HepG2 (cell line): ENCODE results near the gene ARL8B.

Experiments
- MYC ChIP-seq: sonication (generic); formaldehyde crosslinking; IDR thresholded peaks from 2 replicates; pipeline ENCODE4 v1.9.0; 2021; ENCODE audit warnings: missing genetic modification reagents, borderline replicate concordance
- POLR2AphosphoS5 ChIP-seq: IDR thresholded peaks from 2 replicates; pipeline ENCODE4 v1.6.1; 2012; ENCODE audit warnings: low read depth, low read length
- SETDB1 ChIP-seq: sonication (generic); formaldehyde crosslinking; IDR thresholded peaks from 2 replicates; pipeline ENCODE4 v1.5.1; 2020; ENCODE audit warnings: missing genetic modification reagents, mild to moderate bottlenecking, borderline replicate concordance

DNA sequence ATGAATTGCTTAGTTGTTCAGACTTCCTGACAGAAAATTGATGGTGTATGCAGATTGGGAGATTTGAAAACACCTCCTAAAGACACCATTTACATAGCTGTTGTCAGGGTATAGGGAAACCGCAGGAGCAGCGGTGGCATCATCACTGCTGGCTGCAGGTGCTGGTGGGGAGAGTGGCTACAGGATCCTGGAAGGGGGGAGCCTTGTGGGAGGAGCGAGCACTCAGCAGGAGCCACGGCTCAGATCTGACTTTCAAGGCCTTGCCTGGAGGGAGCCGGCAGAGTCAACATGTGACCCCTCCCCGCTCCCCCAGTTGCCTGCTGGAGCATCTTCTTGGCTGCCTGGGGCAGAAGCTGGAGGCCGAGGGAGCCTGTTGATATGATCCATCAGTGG is 91.5 kb downstream of the ARL8B start:
- TF ChIP-seq POLR2AphosphoS5 (no peak), SETDB1 (no peak), MYC (CRISPR knock-in tag) (no peak)
